LoVo (cell line): ENCODE results near the gene ZC3H12C.
"Not testable (repeated sequence)": the region's sequence is repeated elsewhere in the genome, so short reads cannot be mapped to it uniquely, and the experiment has no call there.

ENCODE experiments used
- DNase-seq: peaks from one replicate; pipeline ENCODE4 v3.0.0-alpha.2; 2016; ENCODE audit warnings: low spot score

The ZC3H12C gene

DNA sequence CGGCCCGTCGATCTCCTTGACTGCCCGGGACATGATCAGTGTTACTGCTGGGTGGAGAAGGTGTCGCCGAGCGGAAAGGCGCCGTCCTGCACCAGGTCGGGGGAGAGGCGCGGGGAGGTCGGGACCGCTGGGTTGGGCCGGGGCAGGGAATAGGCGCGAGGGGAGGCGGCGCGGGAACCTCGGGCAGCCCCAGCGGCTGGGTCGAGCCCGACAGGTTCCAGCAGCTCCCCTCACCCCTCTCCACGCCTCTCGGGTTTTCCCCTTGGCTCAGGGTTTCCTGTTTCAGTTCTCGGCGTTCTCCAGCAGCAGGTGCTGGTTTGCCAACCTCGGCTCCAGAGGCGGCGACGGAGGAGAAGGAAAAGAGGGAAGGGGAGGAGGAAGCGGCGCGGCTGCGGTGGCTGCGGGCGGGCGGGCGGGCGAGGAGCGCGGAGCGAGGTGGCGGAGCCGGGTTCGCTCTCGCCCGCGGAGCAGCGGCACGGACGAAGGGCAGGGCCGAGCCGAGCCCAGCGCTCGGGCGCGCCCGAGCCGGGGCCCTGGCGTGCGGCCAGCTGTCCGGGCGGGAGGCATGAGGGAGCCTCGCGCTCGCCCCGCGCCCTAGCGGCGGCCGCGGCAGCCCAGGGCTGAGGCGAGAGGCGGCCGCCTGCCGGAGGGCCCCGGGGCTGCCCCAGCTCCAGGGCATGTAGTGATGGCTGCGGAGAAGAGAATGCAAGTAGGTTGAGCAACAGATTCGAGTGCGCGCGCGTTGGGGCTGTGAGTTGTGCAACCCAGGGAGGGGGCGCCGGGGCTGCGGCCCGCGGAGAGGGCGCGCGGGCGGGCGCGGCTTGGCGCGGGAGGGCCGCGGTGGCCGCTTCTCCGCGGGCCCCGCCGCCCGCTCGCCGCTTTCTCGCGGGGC, at the start of gene ZC3H12C:
TSS of gene ZC3H12C (plus strand) at position 878 of the 892 bp plus-strand sequence. CDS start 20 bp downstream, outside the sequence.
- peak; percentile 83 for DNase-seq

DNA sequence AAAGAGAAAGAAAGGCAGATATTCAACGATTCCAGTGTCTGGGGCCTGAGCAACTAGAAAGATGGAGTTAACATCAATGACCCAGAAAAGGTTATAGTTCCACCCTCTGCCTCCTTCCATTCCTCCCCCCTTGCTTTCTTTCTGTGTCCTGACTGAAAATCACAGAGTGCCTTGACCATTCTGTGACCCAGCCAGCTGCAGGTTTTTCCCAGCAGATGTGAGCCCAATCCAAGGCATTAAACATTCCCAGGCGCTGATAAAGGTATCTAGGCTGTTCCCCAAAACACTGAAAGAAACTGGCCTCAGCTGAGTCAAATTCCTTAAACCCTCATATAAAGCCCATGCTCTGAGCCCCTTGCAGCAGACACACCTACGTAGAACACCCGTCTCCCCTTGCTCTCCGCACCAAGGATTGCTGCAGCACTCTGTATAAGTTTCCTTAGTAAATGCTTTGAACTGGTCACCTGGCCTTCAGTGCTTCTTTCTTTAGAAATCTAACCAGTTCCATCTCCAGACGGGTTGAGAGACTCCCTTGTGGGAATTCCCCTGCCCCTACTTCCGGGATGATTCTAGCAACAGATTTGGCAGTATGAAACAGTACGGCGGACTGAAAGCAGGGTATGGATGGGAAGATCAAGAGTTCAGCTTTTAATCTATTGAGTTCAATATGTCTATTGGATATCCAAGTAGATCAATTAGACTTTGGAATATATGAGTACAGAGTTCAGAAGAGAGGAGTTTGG, 48.8 kb upstream of the ZC3H12C start:
- no peak for DNase-seq

DNA sequence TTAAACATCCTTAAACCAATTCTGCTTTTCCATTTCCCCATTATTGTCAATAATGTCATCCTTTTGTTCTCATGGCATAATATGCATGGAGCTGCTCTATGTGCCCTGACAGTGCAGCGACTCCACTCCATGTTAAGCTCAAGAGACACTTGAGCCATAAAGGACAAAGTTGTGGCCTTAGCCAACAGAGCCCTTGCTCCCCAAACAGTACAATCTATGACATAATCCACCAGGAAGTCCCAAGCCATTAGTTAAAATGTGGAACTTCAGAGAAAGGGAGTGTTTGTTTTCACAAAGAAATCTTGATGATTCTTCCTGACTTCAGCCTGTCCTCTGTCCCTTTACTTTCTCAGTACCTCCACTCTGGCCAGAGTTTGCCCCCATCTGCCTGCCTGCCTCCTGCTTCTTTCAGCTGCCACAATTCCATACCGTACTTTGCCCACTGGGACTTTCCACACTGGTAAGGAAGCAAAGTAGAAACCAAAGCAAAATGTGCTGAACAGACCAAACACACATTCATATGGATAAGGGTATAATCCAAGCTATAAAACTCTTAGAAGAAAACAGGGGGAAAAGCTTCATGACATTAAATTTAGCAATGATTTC, 46.3 kb upstream of the ZC3H12C start:
- no peak for DNase-seq

DNA sequence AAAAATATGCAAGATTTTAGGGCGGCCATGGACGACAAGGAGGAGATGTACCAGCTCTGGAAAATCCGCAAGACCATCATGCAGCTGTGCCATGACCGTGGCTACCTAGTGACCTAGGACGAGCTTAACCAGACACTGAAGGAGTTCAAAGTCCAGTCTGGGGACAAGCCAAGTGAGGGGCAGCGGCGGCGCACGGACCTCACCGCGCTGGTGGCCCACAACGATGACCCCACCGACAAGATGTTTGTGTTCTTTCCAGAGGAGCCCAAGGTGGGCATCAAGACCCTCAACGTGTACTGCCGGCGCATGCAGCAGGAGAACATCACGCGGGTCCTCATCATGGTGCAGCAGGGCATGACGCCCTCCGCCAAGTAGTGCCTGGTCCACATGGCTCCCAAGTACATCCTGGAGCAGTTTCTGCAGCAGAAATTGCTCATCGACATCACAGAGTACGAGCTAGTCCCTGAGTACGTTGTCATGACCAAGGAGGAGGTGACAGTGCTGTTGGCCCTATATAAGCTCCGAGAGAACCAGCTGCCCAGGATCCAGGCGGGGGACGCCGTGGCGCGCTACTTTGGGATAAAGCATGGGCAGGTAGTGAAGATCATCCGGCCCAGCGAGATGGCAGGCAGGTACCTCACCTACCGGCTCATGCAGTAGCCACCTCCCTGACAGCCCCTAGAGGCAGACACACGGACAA, 43.5 kb upstream of the ZC3H12C start:
- DNase-seq: no peak

DNA sequence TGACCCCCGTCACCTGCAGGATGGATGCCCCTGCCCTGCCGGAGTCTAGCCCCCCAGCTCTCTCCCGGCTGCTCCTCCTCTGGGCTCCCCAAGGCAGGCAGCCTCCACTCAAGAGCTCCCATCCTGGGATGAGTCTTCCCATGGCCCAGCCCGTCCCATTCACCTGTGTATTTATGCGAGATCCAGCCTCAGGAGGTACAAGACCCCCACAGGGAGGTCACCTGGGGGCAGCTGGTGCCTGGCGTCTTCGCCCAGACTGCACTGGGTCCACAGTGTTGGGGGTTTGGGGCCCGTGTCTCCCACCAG, 43.0 kb upstream of the ZC3H12C start:
- DNase-seq: no peak

DNA sequence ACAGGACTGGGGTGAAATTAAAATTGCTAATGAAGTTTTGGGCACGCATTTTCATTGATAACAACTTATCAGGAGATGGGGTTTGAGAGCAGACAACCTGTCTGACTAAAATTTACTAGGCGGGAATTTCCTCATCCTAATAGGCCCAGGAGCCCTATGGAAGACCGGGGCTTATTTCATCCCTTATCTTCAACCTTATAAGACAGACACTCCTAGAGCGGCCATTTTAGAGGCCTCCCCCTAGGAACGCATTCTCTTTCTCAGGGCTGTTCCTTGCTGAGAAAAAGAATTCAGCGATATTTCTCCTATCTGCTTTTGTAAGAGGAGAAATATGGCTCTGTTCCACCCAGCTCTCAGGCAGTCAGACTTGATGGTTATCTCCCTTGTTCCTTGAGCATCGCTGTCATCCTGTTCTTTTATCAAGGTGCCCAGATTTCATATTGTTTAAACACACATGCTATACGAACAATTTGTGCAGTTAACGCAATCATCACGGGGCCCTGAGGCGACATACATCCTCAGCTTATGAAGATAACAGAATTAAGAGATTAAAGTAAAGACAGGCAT, 39.3 kb upstream of the ZC3H12C start:
- no peak for DNase-seq

DNA sequence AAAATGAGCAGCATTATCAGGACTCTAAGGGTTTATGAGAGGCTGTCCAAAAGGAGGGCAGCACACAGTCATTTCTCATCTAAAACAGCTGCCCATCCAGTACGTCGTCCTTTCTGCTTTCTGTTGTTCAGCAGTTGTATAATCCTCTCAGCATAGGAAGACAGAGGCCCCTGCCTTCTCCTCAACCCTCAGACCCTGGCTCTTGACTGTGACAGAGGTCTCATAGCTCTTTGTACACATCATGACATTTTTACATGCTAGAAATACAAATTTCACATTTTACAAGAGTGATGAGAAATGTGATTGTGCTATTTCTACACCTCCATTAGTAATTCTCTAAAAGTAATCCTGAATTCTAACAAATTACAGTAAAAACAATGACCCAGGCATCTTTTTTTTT, 36.2 kb upstream of the ZC3H12C start:
- DNase-seq: no peak

DNA sequence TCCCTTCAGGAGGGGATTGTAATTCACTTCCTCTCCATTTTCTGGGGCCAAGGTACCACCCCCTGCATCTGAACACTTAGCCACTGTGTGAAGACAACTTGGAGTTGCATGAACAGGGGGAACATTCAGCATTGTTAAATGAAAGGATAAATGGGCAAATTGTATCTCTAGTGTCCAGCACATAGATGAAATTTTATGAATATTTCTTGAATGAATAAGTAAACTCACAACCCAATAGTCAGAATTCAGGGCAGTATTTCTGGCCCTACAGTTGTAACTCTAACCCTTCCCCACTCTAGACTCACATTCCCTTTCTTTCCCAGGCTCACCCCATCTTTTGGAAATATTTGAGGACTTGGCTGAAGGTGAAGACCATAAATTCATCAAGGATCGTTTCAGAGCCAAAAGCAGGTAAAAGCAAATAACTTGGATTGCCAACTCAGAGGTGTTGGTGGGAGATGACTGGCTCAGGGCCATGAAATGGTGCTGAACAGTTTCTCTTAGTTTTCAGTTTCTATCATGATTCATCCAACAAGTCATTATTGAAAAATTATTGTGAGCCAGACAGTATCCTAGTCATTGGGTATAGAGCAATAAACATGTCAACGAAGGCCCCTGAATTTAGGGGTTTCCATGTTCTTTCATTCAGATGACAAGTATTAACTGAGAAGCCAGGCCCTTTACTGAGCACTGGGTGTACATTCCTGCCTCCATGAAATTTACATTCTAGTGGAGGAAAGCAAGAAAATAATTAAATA, 33.3 kb upstream of the ZC3H12C start:
- no peak for DNase-seq

DNA sequence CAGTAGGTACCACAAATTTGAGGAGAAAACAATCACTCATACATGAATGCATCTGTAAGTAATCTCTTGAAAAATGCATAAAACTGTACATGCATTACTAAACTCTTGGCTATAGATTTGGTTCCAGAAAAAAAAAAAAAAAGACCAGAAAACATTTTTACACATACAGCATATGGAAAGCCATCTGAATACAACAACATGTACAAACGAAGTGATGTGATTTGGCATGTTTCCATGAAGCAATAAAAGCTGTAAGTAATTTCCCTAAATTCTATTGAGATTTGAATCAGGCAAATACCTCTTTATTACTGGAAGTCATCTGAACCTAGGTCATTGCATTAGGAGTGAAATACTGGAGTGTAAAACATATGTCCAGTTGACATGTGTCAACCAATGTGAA, 31.9 kb upstream of the ZC3H12C start:
- DNase-seq: no peak

DNA sequence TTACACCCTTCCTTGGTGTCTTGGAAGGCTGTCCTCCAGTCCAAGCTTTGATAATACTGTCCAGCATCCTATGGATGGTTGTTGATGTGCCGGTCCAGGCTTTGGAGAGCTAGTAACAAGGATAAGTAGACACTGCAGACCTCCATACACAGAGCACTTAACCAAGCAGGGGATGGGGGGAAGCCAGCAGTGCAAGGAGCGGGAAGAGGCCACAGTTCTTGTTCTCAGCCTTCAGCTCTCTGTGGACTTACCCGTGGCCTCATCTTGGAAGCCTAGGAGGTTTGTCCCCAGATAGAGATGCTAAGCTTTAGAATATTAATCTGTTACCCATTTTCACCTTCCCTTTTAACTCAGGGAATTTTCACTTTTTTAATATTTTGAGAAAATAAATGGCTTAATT, 30.9 kb upstream of the ZC3H12C start:
- no peak for DNase-seq

DNA sequence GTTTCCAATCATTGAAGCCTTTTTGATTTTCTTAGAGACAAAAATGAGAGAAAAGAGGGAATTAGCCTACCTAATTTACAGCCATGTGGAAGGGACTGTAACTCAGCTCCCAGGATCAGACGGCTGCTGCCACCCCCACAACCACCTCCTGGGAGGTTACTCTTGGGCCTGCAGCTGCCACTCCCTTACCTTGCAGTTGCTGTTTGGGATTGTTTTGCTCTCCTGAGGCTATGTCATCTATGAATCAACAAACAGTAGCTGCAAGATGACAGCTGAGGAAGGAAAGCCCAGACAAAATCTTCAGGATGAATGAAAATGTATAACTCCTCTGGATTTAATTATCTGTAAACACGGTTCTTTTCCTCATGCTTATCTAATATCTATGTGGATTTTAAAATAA, 28.0 kb upstream of the ZC3H12C start:
- no peak for DNase-seq

DNA sequence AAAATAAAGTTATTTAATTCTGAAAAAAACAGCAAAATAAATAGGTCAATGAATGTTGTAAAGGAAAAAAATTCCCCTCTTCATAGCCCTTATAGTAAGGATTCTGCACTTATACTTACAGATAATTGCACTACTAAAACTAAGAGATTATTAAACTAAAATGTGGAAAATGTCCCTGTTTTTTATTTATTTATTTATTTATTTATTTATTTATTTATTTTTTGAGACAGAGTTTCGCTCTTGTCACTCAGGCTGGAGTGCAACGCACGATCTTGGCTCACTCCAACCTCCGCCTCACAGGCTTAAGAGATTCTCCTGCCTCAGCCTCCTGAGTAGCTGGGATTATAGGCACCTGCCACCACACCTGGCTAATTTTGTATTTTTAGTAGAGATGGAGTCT, 25.2 kb upstream of the ZC3H12C start:
- not testable (repeated sequence) for DNase-seq

DNA sequence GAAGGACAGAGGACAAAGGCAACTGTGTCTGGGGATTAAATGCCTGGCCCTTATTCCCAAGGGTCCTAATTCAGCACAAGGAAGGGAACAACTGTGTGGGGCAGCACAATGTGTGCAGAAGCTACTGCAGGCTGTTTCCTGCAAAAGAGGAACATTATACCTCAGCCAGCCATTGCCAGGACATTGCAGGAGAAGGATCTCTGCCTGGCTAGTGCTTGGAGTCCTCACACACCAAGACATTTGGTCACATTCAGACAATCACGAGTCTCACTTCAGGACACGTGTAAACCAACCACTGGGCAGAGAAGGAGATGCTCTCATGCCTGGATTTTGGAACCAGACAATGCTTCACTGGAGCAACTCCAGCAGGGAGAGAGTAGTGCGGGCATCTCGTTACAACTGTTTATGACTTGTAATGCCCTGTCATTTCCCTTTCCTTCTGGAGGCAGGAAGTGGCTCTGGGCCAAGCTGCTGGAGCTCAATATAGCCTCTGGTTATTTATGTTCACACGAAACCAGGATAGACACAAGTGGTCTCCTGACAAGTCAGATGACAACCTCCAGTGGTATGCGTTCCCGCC, 23.9 kb upstream of the ZC3H12C start:
- DNase-seq: peak; percentile 63

DNA sequence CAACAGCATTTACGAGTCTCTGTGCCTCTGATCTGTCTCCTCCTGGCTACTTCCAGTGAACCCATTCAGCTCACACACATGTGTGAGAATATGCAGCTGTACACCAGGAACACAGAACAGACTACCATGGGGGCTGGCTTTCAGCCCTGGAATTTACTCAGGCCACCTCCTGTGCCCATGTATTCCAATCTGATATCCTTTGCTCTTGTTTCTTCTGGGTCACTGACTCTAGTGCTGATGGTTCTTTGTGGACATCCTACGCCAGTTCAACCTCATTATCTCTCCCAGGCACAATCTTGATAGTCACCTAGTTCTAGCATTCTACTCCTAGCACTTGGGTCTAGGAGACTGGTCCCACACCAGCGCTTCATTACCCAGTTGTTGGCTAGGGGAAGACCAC, 23.0 kb upstream of the ZC3H12C start:
- DNase-seq: no peak

DNA sequence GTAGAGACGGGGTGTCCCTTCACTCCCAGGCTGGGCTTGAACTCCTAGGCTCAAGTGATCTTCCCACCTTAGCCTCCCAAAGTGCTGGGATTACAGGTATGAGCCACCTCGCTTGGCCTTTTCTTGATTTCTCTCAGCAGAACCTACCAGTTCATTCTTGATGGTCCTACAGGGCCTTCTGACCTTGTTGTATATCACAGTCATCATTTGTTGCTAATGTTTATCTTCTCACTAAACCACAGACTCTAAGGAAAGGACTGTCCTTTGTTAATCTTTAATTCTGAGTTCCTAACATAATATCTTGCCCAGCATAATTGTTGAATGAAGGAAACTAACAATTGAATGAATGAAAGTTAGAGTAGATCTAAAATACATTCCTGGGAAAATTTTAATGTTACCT, 22.0 kb upstream of the ZC3H12C start:
- no peak for DNase-seq

DNA sequence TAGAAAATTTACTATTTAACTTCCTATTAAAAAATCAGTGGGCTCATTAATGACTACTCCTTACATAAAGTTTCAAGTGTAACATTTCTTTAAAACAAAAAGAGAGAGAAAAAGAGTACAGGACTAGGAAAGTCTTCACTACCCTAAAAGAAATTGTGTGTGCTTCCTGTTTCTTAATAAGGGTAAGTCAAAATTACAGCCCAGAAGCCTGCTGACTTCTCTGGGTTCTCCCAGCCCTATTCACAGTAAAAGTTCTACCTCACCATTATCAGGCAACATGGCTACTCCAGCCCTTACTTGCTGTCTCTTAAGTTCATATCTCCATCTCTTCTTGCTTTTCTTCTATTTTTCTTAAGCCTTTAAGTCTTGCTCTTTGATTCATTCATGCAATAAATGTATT, 20.3 kb upstream of the ZC3H12C start:
- DNase-seq: no peak

DNA sequence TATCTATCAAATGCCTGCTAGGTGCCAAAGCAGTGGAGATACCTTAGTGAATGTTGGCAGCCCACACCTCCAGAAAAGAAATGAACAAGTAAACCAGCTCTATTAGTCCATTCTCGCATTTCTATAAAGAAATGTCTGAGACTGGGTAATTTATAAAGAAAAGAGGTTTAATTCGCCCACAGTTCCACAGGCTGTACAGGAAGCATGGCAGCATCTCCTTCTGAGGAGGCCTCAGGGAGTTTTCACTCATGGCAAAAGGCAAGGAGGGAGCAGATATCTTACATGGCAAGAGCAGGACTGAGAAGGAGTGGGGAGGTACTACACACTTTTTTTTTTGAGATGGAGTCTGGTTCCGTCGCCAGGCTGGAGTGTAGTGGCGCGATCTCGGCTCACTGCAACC, 18.7 kb upstream of the ZC3H12C start:
- no peak for DNase-seq

DNA sequence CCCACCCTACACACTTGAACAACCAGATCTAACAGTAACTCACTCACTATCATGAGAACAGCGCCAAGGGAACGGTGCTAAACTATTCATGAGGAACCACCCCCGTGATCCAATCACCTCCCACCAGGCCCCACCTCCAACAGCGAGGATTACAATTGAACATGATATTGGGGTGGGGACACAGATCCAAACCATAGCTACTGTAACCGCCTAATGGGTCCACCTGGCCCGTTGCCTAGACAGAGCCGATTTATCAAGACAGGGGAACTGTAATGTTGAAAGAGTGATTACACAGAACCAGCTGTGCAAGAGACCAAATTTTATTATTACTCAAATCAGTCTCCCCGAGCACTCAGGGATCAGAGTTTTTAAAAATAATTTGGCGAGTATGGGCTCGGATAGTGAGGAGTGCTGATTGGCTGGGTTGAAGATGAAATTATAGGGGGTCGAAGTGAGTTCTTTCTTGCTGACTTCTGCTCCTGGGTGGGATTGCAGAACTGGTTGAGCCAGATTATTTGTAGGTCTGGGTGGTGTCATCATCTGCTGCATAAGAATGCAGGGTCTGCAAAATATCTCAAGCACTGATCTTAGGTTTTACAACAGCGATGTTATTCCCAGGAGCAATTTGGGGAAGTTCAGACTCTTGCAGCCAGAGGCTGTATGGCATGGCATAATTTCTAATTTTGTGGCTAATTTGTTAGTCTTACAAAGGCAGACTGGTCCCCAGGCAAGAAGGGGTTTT, 17.9 kb upstream of the ZC3H12C start:
- no peak for DNase-seq

DNA sequence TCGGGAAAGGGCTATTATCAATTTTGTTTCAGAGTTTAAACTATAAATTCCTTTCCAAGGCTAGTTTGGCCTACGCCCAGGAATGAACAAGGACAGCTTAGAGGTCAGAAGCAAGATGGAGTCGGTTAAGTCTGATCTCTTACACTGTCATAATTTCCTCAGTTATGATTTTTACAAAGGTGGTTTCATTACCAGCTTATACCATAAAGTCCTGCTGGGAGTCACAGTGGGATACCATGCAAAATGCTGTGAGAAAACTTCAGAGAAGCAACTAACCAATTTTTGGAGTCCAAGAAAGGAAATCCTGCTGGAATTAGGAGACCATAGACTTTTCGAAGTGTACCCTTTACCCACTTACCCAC, 17.4 kb upstream of the ZC3H12C start:
- no peak for DNase-seq

DNA sequence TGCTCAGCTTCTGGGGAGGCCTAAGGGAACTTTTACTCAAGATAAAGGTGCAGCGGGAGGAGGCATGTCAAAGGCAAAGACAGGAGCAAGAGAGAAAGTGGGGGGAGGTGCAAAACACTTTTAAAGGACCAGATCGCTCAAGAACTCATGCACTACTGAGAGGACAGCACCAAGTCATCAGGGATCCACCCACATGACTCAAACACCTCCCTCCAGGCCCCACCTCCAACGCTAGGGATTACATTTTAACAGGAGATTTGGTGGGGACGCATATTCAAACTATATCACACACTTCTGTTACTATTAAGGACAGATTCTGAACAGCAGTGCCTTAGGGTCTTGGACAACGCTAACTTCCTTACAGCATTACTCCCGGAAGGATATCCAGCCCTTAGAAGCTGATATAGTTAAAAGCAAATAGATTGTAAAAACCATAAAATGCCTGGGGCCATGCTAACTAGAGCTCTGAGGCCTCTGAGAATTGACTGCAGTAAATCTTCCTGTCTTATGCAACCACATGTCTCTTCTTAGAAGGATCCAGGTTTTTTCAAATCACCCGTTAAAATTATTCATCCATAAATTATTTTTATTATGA, 16.7 kb upstream of the ZC3H12C start:
- DNase-seq: peak; percentile 69
